Mesodermal cell (in vitro differentiated cells): ENCODE measurements around the gene ARFGAP3.

Experiments used
- H3K27ac ChIP-seq: 2 replicates; pipeline ENCODE4 v1.7.0; 2013; ENCODE audit warnings: mild to moderate bottlenecking, low read depth, low read length, moderate library complexity; ENCODE audit not compliant: severe bottlenecking
- H3K36me3 ChIP-seq: 2 replicates; pipeline ENCODE4 v1.7.1; 2013; ENCODE audit warnings: mild to moderate bottlenecking, low read length, moderate library complexity; ENCODE audit not compliant: control insufficient read depth, insufficient read depth
- H3K4me1 ChIP-seq: one replicate; pipeline ENCODE4 v1.7.1; 2013; ENCODE audit warnings: mild to moderate bottlenecking, low read length; ENCODE audit not compliant: insufficient read depth, control insufficient read depth, poor library complexity, severe bottlenecking
- H3K4me3 ChIP-seq: 2 replicates; pipeline ENCODE4 v1.7.0; 2013; ENCODE audit warnings: low read length, control low read depth, mild to moderate bottlenecking; ENCODE audit not compliant: insufficient read depth, poor library complexity, severe bottlenecking; ENCODE audit errors: extremely low read depth
- H3K9me3 ChIP-seq: 2 replicates; pipeline ENCODE4 v1.7.1; 2013; ENCODE audit warnings: mild to moderate bottlenecking, low read length, moderate library complexity; ENCODE audit not compliant: control insufficient read depth
- WGBS, 2 experiments: methylation state at CpG; one replicate each; pipeline ENCODE4 v1.1.5; 2013; ENCODE audit warnings: missing lambda C conversion rate in 2 of 2; ENCODE audit not compliant: insufficient coverage in 2 of 2; 5-methylcytosine and 5-hydroxymethylcytosine counted together

The ARFGAP3 gene

DNA sequence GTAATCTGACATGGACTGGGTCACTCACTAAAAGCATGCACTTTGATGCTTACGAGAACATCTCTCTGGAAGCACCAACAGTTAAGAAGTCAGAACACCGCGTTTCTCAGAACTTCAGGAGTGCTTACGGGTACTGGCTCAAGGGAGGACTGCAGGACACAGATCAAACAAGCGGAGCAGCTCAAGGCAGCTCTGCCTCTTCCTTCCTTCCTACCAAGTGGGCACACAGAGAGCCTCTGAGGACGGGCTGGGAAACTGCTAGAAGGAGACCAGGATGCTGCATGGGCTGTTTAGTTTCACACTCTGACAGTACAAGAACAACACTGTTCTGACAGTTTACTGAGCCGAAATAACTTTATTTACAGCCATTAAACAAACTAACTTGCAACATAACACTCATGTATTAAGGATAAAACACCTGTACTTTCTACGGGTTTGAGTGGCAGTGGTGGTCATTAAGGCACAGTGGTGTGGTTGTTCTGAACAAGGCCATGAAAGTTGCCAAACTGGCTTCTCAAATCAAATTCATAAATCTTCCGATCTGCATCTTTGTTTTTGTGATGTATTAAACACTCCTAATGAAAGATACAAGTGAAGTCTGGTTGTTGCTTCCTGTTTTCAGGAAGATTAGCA, 37.5 kb downstream of the ARFGAP3 start:
- no peak overlapping the region for H3K4me3 ChIP-seq
- no peaks in the 10 kb centered on the region for H3K4me1 ChIP-seq
- H3K9me3 ChIP-seq, result peaks cover 3% of the 10 kb centered on the region
- no peak overlapping the region for H3K27ac ChIP-seq
- H3K36me3 ChIP-seq, result peaks cover 58% of the 10 kb centered on the region
- 91 to 92% methylated on average over 4 to 7 of the region's 9 CpGs for WGBS, 2 experiments

DNA sequence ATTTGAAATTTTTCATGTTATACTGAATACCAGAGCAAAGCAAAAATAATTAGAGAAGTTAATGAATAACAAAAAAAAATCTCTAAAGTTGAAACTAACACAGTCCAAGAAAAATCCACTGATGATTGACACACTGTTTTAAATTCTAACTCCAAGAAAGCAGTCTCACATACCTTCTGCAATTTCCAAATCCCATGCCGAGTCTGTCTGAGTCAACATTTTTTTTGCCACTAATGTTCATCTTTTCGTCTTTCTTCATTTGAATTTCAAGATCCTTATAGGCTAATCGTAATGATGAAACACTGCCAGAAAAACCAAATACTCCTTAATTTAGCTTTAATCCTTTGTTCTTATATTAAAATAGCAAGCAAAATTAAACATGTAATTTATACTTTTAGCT, 39.5 kb downstream of the ARFGAP3 start:
- Histone ChIP-seq H3K4me3 (no peak overlapping the region), H3K4me1 (no peaks in the 10 kb centered on the region), H3K36me3 (peaks cover 53% of the 10 kb centered on the region), H3K9me3 (peaks cover 3% of the 10 kb centered on the region), H3K27ac (no peak overlapping the region)
- WGBS, 2 experiments, result 100% methylated on average over 2 to 3 of the region's 3 CpGs

DNA sequence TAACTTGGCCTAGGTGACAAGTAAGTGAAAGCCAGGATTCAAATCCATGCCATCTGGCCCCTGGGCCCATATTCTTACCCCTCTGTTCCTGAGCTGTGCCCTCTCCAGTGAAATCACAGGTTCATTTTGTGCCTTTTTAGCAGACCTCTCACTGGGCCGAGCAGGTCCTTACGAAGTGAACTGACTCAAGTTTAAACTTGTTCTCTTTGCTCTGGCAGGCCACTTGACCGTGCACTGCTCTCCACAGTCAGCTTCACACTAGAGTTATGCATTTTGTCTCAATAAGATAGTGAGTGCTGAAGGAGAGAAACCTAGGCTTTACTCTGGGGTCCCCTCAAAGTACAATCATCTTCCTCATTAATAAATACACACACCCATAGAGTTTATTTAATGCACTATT, 40.7 kb downstream of the ARFGAP3 start:
- 90 to 91% methylated on average over 2 to 3 of the region's 3 CpGs for WGBS, 2 experiments
- Histone ChIP-seq H3K27ac (no peak overlapping the region), H3K9me3 (no peaks in the 10 kb centered on the region), H3K4me1 (no peaks in the 10 kb centered on the region), H3K36me3 (peaks cover 43% of the 10 kb centered on the region), H3K4me3 (no peak overlapping the region)

DNA sequence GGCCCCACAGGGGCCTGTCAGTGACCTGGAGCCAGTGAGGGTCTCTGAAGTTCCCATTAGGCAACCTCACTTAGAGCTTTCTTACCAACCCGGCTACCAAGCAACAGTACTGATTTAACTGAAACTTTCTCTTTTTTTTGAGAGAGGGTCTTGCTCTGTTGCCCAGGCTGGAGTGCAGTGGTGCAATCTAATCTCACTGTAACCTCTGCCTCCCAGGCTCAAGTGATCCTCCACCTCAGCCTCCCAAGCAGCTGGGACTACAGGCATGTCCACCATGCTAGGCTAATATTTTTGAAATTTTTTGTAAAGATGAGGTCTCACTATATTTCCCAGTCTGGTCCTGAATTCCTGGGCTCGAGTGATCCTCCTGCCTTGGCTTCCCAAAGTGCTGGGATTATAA, 42.5 kb downstream of the ARFGAP3 start:
- Histone ChIP-seq H3K4me1 (no peaks in the 10 kb centered on the region), H3K36me3 (peaks cover 54% of the 10 kb centered on the region), H3K4me3 (no peak overlapping the region), H3K27ac (no peak overlapping the region), H3K9me3 (no peaks in the 10 kb centered on the region)
- WGBS, 2 experiments, result 100% methylated on average over 1 of the region's 2 CpGs

DNA sequence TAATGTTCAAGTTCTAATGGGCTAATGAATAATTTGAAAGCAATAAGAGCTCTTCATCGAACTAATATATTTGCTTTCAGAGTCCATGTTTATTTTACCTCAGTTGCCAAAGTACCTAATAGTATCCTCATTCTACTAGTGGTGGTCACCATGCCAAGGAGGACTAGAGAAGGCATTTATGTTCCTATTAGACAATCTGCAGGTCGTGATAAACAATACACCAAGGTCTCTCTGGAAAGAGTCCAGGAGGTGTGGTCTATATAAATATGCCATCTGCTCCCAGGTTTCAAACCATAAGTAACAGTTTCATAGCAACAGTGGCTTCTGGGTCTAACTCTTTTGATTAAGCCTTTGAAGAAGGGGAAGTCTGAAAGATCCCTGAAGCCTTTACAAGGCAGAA, 42.9 kb downstream of the ARFGAP3 start:
- Histone ChIP-seq H3K4me1 (no peaks in the 10 kb centered on the region), H3K36me3 (peaks cover 58% of the 10 kb centered on the region), H3K9me3 (no peaks in the 10 kb centered on the region), H3K27ac (no peak overlapping the region), H3K4me3 (no peak overlapping the region)
- 83 to 100% methylated on average over 1 of the region's 2 CpGs for WGBS, 2 experiments

DNA sequence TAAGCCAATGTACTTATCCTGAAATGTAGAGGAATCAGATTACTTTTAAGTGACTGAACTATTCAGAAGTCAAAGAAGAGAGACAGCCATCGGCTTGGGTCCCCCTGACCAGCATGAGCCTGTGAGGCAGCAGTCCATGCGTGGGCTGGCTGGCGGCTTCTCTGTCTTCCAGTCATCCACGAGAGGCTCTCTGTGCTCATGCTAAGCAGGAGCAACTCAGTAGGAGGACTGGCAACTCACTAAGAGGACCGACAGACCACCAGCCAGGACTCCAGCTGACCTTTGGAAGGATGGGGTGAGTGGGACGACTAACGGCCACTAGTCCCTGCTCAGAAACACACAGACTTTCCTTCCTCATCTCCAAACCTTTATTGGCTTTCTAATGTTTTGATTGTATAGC, 43.6 kb downstream of the ARFGAP3 start:
- Histone ChIP-seq H3K27ac (no peak overlapping the region), H3K4me3 (no peak overlapping the region), H3K4me1 (no peaks in the 10 kb centered on the region), H3K9me3 (no peaks in the 10 kb centered on the region), H3K36me3 (peaks cover 65% of the 10 kb centered on the region)
- WGBS, 2 experiments, result 95 to 100% methylated on average over 4 to 5 of the region's 7 CpGs

DNA sequence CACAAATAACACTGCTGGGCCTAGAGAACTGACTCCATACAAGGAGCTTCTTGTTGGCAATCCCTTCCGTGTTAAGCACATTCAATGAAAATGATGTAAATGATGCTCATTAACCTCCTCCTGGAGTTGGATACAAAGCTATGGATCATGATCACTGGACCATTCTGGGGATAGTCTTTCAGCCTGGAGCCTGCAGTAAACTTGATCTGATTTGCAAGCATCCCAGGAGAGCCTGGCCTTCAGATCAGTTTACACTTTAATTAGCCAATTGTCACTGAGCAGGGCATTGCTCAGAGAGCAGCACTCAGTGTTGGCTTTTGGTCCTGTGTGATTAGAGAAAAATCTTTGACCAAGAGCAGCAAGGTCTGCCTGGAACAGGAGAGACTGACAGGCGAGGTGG, 45.6 kb downstream of the ARFGAP3 start:
- 88 to 94% methylated on average over 1 to 2 of the region's 2 CpGs for WGBS, 2 experiments
- Histone ChIP-seq H3K9me3 (no peaks in the 10 kb centered on the region), H3K4me3 (no peak overlapping the region), H3K4me1 (peaks cover under 1% of the 10 kb centered on the region), H3K27ac (no peak overlapping the region), H3K36me3 (peaks cover 78% of the 10 kb centered on the region)

DNA sequence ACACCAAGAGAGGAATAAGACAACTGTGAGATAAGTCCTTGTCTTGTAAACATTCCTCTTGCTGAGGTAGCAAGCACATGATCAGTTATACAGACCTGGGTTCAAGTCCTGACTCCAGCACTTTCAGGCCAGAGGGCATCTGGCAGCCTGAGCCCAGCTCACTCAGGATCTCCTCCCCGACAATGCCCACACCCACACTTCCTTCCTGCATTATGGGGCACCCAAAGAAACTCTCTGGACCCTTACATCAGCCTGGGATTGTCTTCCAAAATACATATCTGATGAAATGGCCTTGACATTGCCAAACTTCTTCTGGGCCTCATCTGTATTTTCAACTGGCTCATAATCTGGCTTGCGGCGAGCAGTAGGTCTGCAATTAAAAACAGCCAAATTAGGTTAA, 48.6 kb downstream of the ARFGAP3 start:
- Histone ChIP-seq H3K27ac (no peak overlapping the region), H3K36me3 (peaks cover 81% of the 10 kb centered on the region), H3K4me3 (no peak overlapping the region), H3K4me1 (peaks cover 11% of the 10 kb centered on the region), H3K9me3 (no peaks in the 10 kb centered on the region)
- 90 to 100% methylated on average over 1 of the region's 3 CpGs for WGBS, 2 experiments

DNA sequence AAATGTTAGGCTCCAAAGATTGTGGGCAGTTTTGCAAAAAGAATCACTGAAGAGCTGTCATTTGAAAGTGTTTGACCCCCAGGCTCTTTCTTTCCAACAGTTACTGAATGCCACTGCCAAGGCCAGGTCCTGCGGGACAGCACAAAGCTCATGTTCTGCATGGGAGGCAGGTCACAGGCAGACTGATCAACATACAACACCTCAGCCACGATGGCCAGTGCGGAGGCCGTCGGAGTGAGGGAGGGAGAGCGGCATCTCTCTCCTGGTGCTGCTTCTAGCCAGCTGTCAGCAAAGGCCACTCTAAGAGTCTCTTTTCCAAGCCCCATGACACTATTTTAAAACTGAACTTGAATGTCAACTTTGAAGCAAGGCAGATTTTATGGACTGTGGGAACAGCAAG, 49.9 kb downstream of the ARFGAP3 start:
- peaks cover 85% of the 10 kb centered on the region for H3K36me3 ChIP-seq
- H3K9me3 ChIP-seq, result no peaks in the 10 kb centered on the region
- H3K27ac ChIP-seq, result no peak overlapping the region
- no peak overlapping the region for H3K4me3 ChIP-seq
- WGBS, 2 experiments, result 92 to 100% methylated on average over 5 to 6 of the region's 6 CpGs
- H3K4me1 ChIP-seq, result peaks cover 11% of the 10 kb centered on the region

DNA sequence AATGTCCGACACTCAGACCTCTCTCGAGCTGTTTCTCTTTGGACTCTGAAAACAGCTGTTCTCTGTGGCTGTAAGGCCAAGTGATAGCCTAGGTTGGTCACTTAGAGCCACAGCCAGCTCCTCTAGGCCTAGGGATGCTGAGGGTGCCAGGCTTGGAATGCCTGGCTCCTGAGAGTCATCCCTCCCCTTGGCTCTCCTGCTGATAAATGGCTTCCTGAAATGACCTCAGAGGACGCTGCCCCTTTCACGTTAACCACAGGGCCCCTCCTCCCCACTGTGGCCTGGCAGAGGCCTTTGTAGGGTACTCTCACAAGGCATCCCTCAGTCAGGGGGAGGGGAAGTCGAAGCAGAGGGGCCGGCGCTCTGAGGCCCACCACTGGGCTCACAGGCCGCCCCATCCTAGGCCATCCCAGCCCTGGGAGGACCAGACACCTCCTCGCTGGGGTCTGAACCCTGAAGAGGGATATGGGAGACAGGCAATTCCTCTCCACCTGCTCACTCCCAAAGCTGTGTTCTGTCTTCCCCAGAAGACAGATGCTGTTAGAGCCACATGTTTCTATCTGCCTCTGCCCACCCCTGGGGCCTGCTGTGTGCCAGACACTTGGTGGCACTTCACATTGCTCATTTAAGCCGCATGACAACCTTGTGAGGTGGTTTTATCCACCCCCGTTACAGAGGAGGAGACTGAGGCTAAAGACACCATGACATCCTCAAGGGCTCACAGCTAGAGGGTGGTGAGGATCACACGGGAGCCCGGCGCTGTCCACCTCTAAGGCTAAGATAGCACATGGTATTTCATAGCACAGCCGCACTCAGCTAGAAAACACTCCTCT, 50.9 kb downstream of the ARFGAP3 start:
- Histone ChIP-seq H3K4me1 (peaks cover 11% of the 10 kb centered on the region), H3K27ac (no peak overlapping the region), H3K9me3 (no peaks in the 10 kb centered on the region), H3K36me3 (peaks cover 90% of the 10 kb centered on the region), H3K4me3 (no peak overlapping the region)
- 83 to 89% methylated on average over 10 to 11 of the region's 15 CpGs for WGBS, 2 experiments
